Renal cortical epithelial cell (primary cell): ENCODE measurements around the gene SMIM8. TPM values are rescaled to one million over a fixed set of nuclear protein-coding genes. Genes with fewer than 3 reads are reported as not detected.

Source experiments
- DNase-seq: peaks from one replicate; pipeline ENCODE4 v3.0.0-alpha.2; 2011; ENCODE audit warnings: low read depth
- total RNA-seq: library from RNA; depleted of rRNA; stranded (reverse); fragments of >200 nt; gene quantifications from 2 replicates; pipeline ENCODE4 v1.2.3, GENCODE V29; 2014

SMIM8 gene
- total RNA-seq, 1 donor from 2014 or later = 8.7 TPM

DNA sequence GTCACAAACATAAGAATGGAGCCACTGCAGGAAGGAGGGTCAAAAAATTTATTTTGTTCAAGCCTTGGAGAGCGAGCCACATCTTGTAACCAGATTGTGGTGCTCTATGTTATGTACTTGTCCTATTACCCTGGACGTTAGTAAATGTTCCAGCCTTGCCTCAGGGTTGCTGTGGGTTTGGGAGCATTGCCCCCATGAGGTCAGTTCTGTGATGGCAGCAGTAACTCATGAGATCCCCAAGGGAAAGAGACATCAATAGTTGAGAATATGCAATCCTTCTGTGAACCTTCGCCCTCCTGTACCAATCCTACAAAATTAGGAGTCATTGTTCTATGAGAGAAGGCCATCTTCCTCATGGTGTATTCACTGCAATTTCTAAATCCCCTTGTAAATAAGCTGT is 68.9 kb downstream of the SMIM8 start:
- DNase-seq = peak; percentile 40

Other genes starting within 250 kb of the SMIM8 start
- not detected in 2 replicates for gene CGA, start 227.5 kb upstream of the SMIM8 start, total RNA-seq
- gene ZNF292, start 167.0 kb upstream of the SMIM8 start, total RNA-seq = 40.6 and 56.3 TPM in 2 replicates
- not detected in 2 replicates for gene GJB7, start 6.7 kb downstream of the SMIM8 start, total RNA-seq
- gene C6orf163, start 22.2 kb downstream of the SMIM8 start, total RNA-seq = 2.1 TPM in 1 of 2 replicates, not detected in the other
- gene CFAP206, start 85.4 kb downstream of the SMIM8 start, total RNA-seq = 0.17 and 9.0 TPM in 2 replicates
- 15.8 and 27.7 TPM in 2 replicates for gene SLC35A1, start 150.4 kb downstream of the SMIM8 start, total RNA-seq